Measurements from ENCODE around the gene GALNT16. TPM values are rescaled to one million over a fixed set of nuclear protein-coding genes. Genes with fewer than 3 reads are reported as not detected.
A peak's percentile ranks its signal among the peaks of the same experiment; 100 is the strongest.

The GALNT16 gene
- total and polyA plus RNA-seq, 3 donors from 2014 or later: 5.6 to 11.1 (median 6.3) TPM

DNA sequence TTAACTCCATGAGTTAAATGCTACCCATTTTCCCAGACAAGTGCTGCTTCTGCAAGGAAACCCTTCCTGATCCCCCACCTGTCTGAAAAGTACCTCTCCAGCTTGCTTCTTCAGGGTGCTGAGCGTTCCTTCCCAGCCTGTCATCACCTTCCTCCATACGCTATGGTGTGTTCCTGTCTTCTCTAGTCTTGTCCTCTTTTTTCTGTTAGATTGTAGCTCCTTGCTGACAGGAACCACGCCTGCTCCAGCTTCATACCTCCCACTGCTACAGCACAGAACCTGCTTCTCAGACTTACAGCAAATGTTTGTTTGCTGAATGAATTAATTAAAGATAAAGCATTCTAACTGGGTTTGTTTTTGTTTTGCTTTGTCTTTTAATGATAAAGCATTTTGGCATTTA, 99.0 kb downstream of the GALNT16 start:
- TF ChIP-seq, protein P1, sequence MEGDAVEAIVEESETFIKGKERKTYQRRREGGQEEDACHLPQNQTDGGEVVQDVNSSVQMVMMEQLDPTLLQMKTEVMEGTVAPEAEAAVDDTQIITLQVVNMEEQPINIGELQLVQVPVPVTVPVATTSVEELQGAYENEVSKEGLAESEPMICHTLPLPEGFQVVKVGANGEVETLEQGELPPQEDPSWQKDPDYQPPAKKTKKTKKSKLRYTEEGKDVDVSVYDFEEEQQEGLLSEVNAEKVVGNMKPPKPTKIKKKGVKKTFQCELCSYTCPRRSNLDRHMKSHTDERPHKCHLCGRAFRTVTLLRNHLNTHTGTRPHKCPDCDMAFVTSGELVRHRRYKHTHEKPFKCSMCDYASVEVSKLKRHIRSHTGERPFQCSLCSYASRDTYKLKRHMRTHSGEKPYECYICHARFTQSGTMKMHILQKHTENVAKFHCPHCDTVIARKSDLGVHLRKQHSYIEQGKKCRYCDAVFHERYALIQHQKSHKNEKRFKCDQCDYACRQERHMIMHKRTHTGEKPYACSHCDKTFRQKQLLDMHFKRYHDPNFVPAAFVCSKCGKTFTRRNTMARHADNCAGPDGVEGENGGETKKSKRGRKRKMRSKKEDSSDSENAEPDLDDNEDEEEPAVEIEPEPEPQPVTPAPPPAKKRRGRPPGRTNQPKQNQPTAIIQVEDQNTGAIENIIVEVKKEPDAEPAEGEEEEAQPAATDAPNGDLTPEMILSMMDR (IDR thresholded peaks at IDR 0.05): no peak
- TF ChIP-seq POLR2A (IDR thresholded peaks at IDR 0.05): no peak
- DNase-seq: no peak
- H3K4me1 ChIP-seq: no peaks in the 10 kb centered on the region
- WGBS, 2 donors: 85 to 93% methylated on average over 3 of the region's 3 CpGs
- H3K4me3 ChIP-seq: no peak overlapping the region
- no peaks in the 10 kb centered on the region for H3K36me3 ChIP-seq (ENCODE audit: low read depth, missing control alignments)
- intact Hi-C loops (cut with DNase I; ENCODE audit: low total_unique reads): no loop called here
- no peak overlapping the region for H3K27ac ChIP-seq
- no peaks in the 10 kb centered on the region for H3K27me3 ChIP-seq
- H3K9me3 ChIP-seq: no peaks in the 10 kb centered on the region

DNA sequence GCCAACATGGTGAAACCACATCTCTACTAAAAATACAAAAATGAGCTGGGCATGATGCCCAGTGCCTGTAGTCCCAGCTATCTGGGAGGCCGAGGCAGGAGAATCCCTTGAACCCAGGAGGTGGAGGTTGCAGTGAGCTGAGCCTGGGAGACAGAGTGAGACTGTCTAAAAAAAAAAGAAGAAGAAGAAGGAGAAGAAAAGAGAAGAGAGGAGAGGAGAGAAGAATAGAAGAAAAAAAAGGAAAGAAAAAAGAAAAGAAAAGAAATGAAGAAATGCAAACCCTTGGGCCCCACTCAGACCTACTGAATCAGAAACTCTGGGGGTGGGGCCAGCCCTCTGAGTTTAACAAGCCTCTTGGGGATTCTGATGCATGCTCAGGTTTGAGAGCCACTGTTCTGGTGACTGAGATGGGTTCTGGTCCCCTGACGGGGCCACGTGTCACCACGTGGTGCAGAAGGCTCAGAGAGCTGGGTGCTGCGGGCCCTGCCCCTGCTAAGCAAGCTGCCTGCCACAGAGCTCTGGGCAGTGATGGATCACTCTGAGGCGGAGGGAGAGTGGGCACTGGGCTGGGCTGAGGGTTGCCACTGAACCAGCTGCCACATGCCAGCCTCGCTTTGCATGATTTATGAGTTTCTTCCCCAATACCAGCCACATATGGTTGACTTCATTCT, 100.6 kb downstream of the GALNT16 start:
- H3K27me3 ChIP-seq: no peaks in the 10 kb centered on the region
- no peaks in the 10 kb centered on the region for H3K36me3 ChIP-seq (ENCODE audit: low read depth, missing control alignments)
- TF ChIP-seq POLR2A (IDR thresholded peaks at IDR 0.05): no peak
- TF ChIP-seq, protein P1 (IDR thresholded peaks at IDR 0.05): no peak
- WGBS, 2 donors: 74 to 80% methylated on average over 6 to 7 of the region's 7 CpGs
- H3K27ac ChIP-seq: no peak overlapping the region
- intact Hi-C loops (cut with DNase I; ENCODE audit: low total_unique reads): loop anchor here (10.0 kb wide), 1 partner anchor 116 kb away; no protein-coding TSS in a partner anchor
- no peak overlapping the region for H3K4me3 ChIP-seq
- no peaks in the 10 kb centered on the region for H3K9me3 ChIP-seq
- no peak for DNase-seq
- H3K4me1 ChIP-seq: no peaks in the 10 kb centered on the region

DNA sequence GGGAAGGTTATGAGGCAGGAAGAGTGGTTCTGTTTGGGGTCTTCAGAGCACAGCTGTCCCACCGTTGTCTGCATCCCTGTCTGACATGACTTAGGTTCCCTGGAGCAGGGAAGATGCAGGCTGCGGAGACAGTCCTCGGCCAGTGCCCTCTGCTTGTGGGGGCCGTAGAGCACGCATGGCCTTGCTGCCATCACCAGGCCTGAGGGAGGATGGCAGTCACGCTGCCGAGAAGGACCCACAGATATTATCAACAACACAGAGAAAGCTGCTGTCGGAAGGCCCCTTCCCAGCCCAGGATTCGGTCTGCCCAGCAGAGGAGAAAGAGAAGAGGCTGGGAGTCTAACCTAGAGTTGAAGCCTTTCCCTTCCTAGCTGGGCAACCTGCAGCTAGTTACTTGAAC, 103.1 kb downstream of the GALNT16 start:
- no peak overlapping the region for H3K27ac ChIP-seq
- intact Hi-C loops (cut with DNase I; ENCODE audit: low total_unique reads): loop anchor here (10.0 kb wide), 1 partner anchor 118 kb away; no protein-coding TSS in a partner anchor
- TF ChIP-seq, protein P1 (IDR thresholded peaks at IDR 0.05): peak in 2 of 3 experiments; percentile 36 to 41
- TF ChIP-seq POLR2A (IDR thresholded peaks at IDR 0.05): no peak
- no peaks in the 10 kb centered on the region for H3K27me3 ChIP-seq
- peak; percentile 55 for DNase-seq
- no peaks in the 10 kb centered on the region for H3K36me3 ChIP-seq (ENCODE audit: low read depth, missing control alignments)
- no peaks in the 10 kb centered on the region for H3K9me3 ChIP-seq
- no peaks in the 10 kb centered on the region for H3K4me1 ChIP-seq
- no peak overlapping the region for H3K4me3 ChIP-seq
- 22 to 35% methylated on average over 9 of the region's 9 CpGs for WGBS, 2 donors

DNA sequence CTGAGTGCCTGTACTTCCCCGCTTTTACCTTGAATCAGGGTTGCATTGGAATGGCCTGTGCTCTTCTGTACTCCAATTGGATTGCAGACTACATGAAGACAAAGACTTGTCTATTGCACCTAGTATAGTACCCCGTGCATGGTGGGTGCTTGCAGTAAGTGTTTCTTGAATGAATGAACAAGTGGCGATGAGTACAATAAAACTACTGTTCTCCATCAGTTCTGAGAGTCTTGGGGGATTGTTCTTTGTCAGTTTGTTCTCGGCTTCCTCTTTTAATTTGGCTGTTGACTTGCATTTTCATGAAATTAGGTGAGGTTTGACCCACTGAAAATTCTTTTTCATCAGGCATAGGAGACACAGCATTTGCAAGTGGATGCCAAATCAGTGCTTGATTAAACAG, 104.0 kb downstream of the GALNT16 start:
- intact Hi-C loops (cut with DNase I; ENCODE audit: low total_unique reads): loop anchor here (10.0 kb wide), 1 partner anchor 119 kb away; no protein-coding TSS in a partner anchor
- no peak overlapping the region for H3K27ac ChIP-seq
- H3K4me3 ChIP-seq: no peak overlapping the region
- no peak for TF ChIP-seq POLR2A (IDR thresholded peaks at IDR 0.05)
- TF ChIP-seq, protein P1 (IDR thresholded peaks at IDR 0.05): no peak
- no peaks in the 10 kb centered on the region for H3K4me1 ChIP-seq
- no peak for DNase-seq
- no peaks in the 10 kb centered on the region for H3K9me3 ChIP-seq
- WGBS, 2 donors: 85 to 94% methylated on average over 4 of the region's 4 CpGs
- no peaks in the 10 kb centered on the region for H3K27me3 ChIP-seq
- no peaks in the 10 kb centered on the region for H3K36me3 ChIP-seq (ENCODE audit: low read depth, missing control alignments)

DNA sequence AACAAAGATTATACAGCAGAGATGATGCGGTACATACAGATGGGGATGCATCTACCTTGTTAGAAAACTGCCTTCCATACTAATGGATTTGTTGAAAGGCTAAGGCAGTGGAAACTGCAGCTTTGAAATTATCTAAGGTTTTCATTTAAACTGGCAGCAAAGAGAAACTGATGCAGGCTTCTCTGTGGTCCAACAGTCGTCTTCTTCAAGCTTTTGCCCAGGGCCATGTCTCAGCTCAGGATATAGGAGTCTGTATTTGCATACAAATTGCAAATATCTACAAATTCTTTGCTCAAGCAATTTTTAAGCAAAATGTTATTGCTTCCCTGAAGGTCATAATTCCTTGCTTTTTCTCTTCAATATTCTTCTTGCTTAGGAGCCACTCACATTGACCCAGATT, 104.4 kb downstream of the GALNT16 start:
- no peak for DNase-seq

More for the DNA sequence above, 104.4 kb downstream of the GALNT16 start:
- H3K9me3 ChIP-seq: no peaks in the 10 kb centered on the region
- no peak overlapping the region for H3K27ac ChIP-seq
- no peak overlapping the region for H3K4me3 ChIP-seq
- intact Hi-C loops (cut with DNase I; ENCODE audit: low total_unique reads): loop anchor here (10.0 kb wide), 1 partner anchor 120 kb away; no protein-coding TSS in a partner anchor
- 88 to 96% methylated on average over 2 of the region's 2 CpGs for WGBS, 2 donors
- no peaks in the 10 kb centered on the region for H3K4me1 ChIP-seq
- no peak for TF ChIP-seq POLR2A (IDR thresholded peaks at IDR 0.05)
- TF ChIP-seq, protein P1 (IDR thresholded peaks at IDR 0.05): no peak
- H3K27me3 ChIP-seq: no peaks in the 10 kb centered on the region
- no peaks in the 10 kb centered on the region for H3K36me3 ChIP-seq (ENCODE audit: low read depth, missing control alignments)
